Subcutaneous adipose tissue (tissue), 4 donors: ENCODE data around the gene WLS. TPM values are rescaled to one million over a fixed set of nuclear protein-coding genes. Genes with fewer than 3 reads are reported as not detected.

ENCODE experiments used
- total RNA-seq, 4 donors: library from RNA; depleted of rRNA; stranded (reverse); fragments of >200 nt; gene quantifications; one replicate each; pipeline ENCODE4 v1.1.0, GENCODE V29; 2016
- TF ChIP-seq, protein P1 (sequence below): fragments of 450-650 bp; IDR thresholded peaks from one replicate; pipeline ENCODE4 v1.5.1; 2016; ENCODE audit warnings: low read depth, mild to moderate bottlenecking, control low read depth, antibody characterized with exemption, moderate library complexity

WLS gene
- total RNA-seq, 4 donors from 2014 or later: 44.7 to 58.3 (median 51.5) TPM

DNA sequence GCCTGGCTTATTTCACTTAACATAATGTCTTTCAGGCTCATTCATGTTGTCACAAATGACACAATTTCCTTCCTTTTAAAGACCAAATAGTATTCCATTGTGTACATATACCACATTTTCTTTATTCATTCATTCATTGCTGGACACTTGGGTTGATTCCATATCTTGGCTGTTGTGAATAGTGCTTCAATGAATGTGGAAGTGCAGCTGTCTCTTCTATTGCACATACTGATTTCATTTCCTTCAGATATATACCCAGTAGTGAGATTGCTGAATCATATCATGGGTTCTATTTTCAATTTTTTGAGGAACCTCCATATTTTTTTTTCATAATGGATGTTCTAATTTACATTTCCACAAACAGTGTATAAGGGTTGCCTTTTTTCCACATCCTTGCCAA, 38.6 kb upstream of the WLS start:
- TF ChIP-seq, protein P1, sequence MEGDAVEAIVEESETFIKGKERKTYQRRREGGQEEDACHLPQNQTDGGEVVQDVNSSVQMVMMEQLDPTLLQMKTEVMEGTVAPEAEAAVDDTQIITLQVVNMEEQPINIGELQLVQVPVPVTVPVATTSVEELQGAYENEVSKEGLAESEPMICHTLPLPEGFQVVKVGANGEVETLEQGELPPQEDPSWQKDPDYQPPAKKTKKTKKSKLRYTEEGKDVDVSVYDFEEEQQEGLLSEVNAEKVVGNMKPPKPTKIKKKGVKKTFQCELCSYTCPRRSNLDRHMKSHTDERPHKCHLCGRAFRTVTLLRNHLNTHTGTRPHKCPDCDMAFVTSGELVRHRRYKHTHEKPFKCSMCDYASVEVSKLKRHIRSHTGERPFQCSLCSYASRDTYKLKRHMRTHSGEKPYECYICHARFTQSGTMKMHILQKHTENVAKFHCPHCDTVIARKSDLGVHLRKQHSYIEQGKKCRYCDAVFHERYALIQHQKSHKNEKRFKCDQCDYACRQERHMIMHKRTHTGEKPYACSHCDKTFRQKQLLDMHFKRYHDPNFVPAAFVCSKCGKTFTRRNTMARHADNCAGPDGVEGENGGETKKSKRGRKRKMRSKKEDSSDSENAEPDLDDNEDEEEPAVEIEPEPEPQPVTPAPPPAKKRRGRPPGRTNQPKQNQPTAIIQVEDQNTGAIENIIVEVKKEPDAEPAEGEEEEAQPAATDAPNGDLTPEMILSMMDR: no peak

DNA sequence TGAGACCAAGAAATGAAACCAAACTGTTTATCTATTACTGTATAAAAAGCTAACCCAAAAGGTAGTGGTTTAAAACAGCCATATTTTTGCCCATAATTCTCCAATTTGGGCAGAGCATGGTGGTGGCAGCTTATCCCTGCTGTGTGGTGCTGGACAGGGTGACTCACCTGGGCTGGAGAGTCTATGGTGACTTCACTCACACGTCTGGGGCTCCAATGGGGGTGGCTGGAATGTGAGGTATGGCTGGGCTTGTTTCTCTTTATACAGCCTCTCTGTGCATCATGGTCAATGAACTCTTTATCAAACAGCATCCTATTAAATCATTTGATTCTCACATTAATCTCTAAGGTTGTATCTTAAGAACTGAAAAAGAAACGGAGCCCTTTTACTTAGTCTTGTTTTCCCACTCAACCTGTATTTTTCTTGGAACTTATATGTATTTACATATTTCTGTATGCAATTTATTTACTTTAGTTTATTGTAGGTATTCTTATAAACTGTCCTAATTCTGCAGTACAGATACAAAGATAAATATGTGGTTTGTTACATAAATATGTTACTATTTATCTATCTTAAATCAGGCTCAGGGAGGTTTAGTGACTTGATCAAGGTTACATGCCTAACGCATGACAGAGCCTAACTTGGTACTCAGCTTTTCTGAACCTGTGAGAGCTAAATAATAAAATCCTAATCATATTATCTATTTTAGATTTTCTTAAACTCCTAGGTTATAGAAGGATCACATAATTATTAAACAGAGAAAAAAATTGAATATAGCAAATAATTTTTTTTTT, 37.5 kb upstream of the WLS start:
- TF ChIP-seq, protein P1: no peak

DNA sequence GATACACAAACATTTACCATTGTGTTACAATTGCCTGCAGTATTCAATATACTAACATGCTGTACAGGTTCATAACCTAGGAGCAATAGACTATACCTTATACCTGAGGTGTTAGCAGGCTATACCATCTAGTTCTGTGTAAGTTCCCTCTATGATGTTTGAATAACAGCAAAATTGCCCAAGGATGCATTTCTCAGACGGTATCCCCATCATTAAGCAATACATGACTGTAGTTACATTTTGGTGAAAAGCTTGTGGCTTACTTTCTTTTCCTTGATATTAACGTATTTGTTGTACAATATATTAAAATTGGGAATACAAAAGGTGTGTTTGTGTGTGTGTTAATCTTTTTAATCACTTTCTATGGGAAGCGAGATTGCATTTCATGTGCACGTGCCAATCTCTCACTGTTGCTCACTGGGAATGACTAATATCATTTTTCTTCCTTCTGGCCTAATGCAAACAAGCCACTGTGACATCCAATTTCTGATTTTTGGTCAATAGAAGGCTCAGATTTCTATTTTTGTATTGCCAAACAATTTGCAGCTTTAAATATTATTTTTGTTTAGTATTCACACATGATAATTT, 36.7 kb upstream of the WLS start:
- TF ChIP-seq, protein P1: no peak

GRCh38 chr1:68255301-68255700, 23.0 kb upstream of the WLS start:
- TF ChIP-seq, protein P1: no peak

- TF ChIP-seq, protein P1: no peak
These were observed 22.4 kb upstream of the WLS start for GRCh38 chr1:68254667-68255226.

GRCh38 chr1:68237040-68237439, 4.7 kb upstream of the WLS start:
- TF ChIP-seq, protein P1: no peak

DNA sequence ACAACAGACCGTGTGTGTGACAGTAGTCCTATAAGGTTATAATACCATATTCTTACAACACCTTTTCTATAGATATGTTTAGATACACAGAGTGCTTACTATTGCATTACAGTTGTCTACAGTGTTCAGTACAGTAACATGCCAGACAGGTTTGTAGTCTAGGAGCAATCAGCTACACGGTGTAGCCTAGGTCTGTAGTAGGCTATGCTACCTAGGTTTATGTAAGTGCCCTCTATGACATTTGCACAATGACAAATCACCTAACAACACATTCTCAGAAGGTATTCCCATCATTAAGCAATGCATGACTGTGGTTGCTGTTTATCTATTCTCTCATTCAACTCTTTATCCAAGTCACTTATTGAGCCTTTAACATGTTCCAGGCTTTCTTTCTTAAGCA, 1.8 kb upstream of the WLS start:
- TF ChIP-seq, protein P1: no peak
